Osteoblast (primary cell): ENCODE results near the gene TMEM9. TPM values are rescaled to one million over a fixed set of nuclear protein-coding genes. Genes with fewer than 3 reads are reported as not detected.

Experiments
- DNase-seq: peaks from one replicate; pipeline ENCODE4 v3.0.0; 2011; ENCODE audit warnings: low spot score, mixed read lengths; ENCODE audit not compliant: insufficient read length; ENCODE audit errors: missing footprints
- H2AFZ ChIP-seq: 2 replicates; pipeline ENCODE4 v1.6.0; 2011; ENCODE audit warnings: mild to moderate bottlenecking, low read length
- H3K27ac ChIP-seq: 2 replicates; pipeline ENCODE4 v1.5.1; 2011; ENCODE audit warnings: mild to moderate bottlenecking, low read depth, low read length, moderate library complexity
- H3K27me3 ChIP-seq: 2 replicates; pipeline ENCODE4 v1.6.0; 2012; ENCODE audit warnings: mild to moderate bottlenecking, control low read depth, inconsistent platforms, low read length, moderate library complexity; ENCODE audit not compliant: insufficient read depth
- H3K36me3 ChIP-seq: 2 replicates; pipeline ENCODE4 v1.5.1; 2011; ENCODE audit warnings: mild to moderate bottlenecking, low read length, control low read depth, moderate library complexity; ENCODE audit not compliant: insufficient read depth
- H3K4me1 ChIP-seq: 2 replicates; pipeline ENCODE4 v1.5.1; 2011; ENCODE audit warnings: mild to moderate bottlenecking, low read length, control low read depth, moderate library complexity; ENCODE audit not compliant: insufficient read depth
- H3K4me2 ChIP-seq: 2 replicates; pipeline ENCODE4 v1.6.0; 2011; ENCODE audit warnings: mild to moderate bottlenecking, low read length; ENCODE audit not compliant: insufficient read depth
- H3K4me3 ChIP-seq: fragments of 200-600 bp; sonication (generic); 3 replicates; pipeline ENCODE4 v1.5.1; 2012; ENCODE audit warnings: mild to moderate bottlenecking, low read length, inconsistent platforms; ENCODE audit not compliant: insufficient read depth
- H3K79me2 ChIP-seq: 2 replicates; pipeline ENCODE4 v1.6.0; 2012; ENCODE audit warnings: mild to moderate bottlenecking, low read length, control low read depth, inconsistent platforms; ENCODE audit not compliant: insufficient read depth
- H3K9me3 ChIP-seq: 2 replicates; pipeline ENCODE4 v1.5.1; 2011; ENCODE audit warnings: low read depth, low read length, control low read depth
- H4K20me1 ChIP-seq: 2 replicates; pipeline ENCODE4 v1.6.0; 2012; ENCODE audit warnings: mild to moderate bottlenecking, low read length, control low read depth; ENCODE audit not compliant: insufficient read depth
- CTCF ChIP-seq: IDR thresholded peaks from 2 replicates; pipeline ENCODE4 v1.5.1; 2011; ENCODE audit warnings: mild to moderate bottlenecking, low read depth, low read length, moderate library complexity; ENCODE audit errors: extremely low read depth
- total RNA-seq: library from RNA; depleted of rRNA; stranded (reverse); fragments of >200 nt; gene quantifications from 2 replicates; pipeline ENCODE4 v1.2.3, GENCODE V29; 2012

The TMEM9 gene
- total RNA-seq, 1 donor = 45.6 TPM

GRCh38 chr1:201128476-201128875 lies 25.8 kb downstream of the TMEM9 start:
- H3K4me2 ChIP-seq = no peak overlapping the region
- H4K20me1 ChIP-seq = no peaks in the 10 kb centered on the region
- no peak for DNase-seq
- H3K27ac ChIP-seq = no peak overlapping the region
- no peak overlapping the region for H3K4me3 ChIP-seq
- peaks cover 9% of the 10 kb centered on the region for H3K4me1 ChIP-seq
- H3K36me3 ChIP-seq = no peaks in the 10 kb centered on the region
- H3K9me3 ChIP-seq = no peaks in the 10 kb centered on the region
- no peak for TF ChIP-seq CTCF
- peaks cover 28% of the 10 kb centered on the region for H3K27me3 ChIP-seq
- H3K79me2 ChIP-seq = no peaks in the 10 kb centered on the region
- H2AFZ ChIP-seq = no peak overlapping the region

GRCh38 chr1:201127755-201128455 lies 26.4 kb downstream of the TMEM9 start:
- no peak for DNase-seq
- H3K9me3 ChIP-seq = no peaks in the 10 kb centered on the region
- no peaks in the 10 kb centered on the region for H4K20me1 ChIP-seq
- peak; percentile 6 for TF ChIP-seq CTCF
- no peaks in the 10 kb centered on the region for H3K36me3 ChIP-seq
- no peak overlapping the region for H2AFZ ChIP-seq
- H3K27ac ChIP-seq = no peak overlapping the region
- H3K4me2 ChIP-seq = no peak overlapping the region
- H3K79me2 ChIP-seq = no peaks in the 10 kb centered on the region
- peaks cover 33% of the 10 kb centered on the region for H3K27me3 ChIP-seq
- H3K4me1 ChIP-seq = peaks cover 9% of the 10 kb centered on the region
- no peak overlapping the region for H3K4me3 ChIP-seq

GRCh38 chr1:201126832-201127754 lies 27.2 kb downstream of the TMEM9 start, which contains the start of gene ASCL5:
TSS of gene ASCL5 (minus strand) at chr1:201127184. CDS start at chr1:201115372, 11,812 bp downstream.
- peak; percentile 19 for TF ChIP-seq CTCF
- no peak within 1 kb of the TSS for H3K27ac ChIP-seq
- no peaks in the 10 kb centered on the region for H4K20me1 ChIP-seq
- H3K4me2 ChIP-seq = no peak within 1 kb of the TSS
- no peaks in the 10 kb centered on the region for H3K36me3 ChIP-seq
- H3K4me3 ChIP-seq = no peak within 1 kb of the TSS
- H3K9me3 ChIP-seq = no peaks in the 10 kb centered on the region
- peak; percentile 93 for DNase-seq
- H3K4me1 ChIP-seq = peaks cover 9% of the 10 kb centered on the region
- peaks cover 41% of the 10 kb centered on the region for H3K27me3 ChIP-seq
- no peaks in the 10 kb centered on the region for H3K79me2 ChIP-seq
- no peak within 1 kb of the TSS for H2AFZ ChIP-seq

GRCh38 chr1:201126463-201126831 lies 27.8 kb downstream of the TMEM9 start:
- no peak overlapping the region for H3K4me2 ChIP-seq
- H3K79me2 ChIP-seq = no peaks in the 10 kb centered on the region
- H3K4me3 ChIP-seq = no peak overlapping the region
- H3K27me3 ChIP-seq = peaks cover 47% of the 10 kb centered on the region
- H4K20me1 ChIP-seq = no peaks in the 10 kb centered on the region
- no peaks in the 10 kb centered on the region for H3K36me3 ChIP-seq
- H3K27ac ChIP-seq = no peak overlapping the region
- H3K4me1 ChIP-seq = peaks cover 9% of the 10 kb centered on the region
- no peak overlapping the region for H2AFZ ChIP-seq
- no peaks in the 10 kb centered on the region for H3K9me3 ChIP-seq
- no peak for DNase-seq
- TF ChIP-seq CTCF = no peak
